A549 treated with DMSO at 1 μM for 4 hours (cell line): Measurements from ENCODE around the gene C3orf62. TPM values are rescaled to one million over a fixed set of nuclear protein-coding genes. Genes with fewer than 3 reads are reported as not detected.

ENCODE experiments used
- total RNA-seq: library from RNA; stranded (reverse); fragments of 200-300 nt; extraction: Qiagen RNA extraction; gene quantifications from 5 replicates; pipeline ENCODE4 v1.2.3, GENCODE V29; 2022; ENCODE audit warnings: low read depth

The C3orf62 gene
- total RNA-seq = 1.8 to 2.5 TPM (median 2.0 TPM) in 5 replicates

GRCh38 chr3:49276475-49277382 lies at the start of gene C3orf62:
C3orf62 (minus strand) TSS chr3:49277232; CDS start chr3:49276872, 360 bp downstream.

Other genes with a start within 250 kb of the C3orf62 start
- gene IMPDH2, start 247.8 kb downstream of the C3orf62 start, total RNA-seq = 162 to 177 TPM (median 166 TPM) in 5 replicates
- 38.9 to 46.3 TPM (median 41.4 TPM) in 5 replicates for gene QRICH1, start 183.2 kb downstream of the C3orf62 start, total RNA-seq
- gene QARS1, start 172.5 kb downstream of the C3orf62 start, total RNA-seq = 136 to 172 TPM (median 143 TPM) in 5 replicates
- 18.4 to 28.3 TPM (median 24.9 TPM) in 5 replicates for gene USP19, start 156.4 kb downstream of the C3orf62 start, total RNA-seq
- gene LAMB2, start 144.2 kb downstream of the C3orf62 start, total RNA-seq = 87.0 to 93.1 TPM (median 91.1 TPM) in 5 replicates
- 11.4 to 15.6 TPM (median 12.4 TPM) in 5 replicates for gene CCDC71, start 110.9 kb downstream of the C3orf62 start, total RNA-seq
- gene KLHDC8B, start 105.6 kb downstream of the C3orf62 start, total RNA-seq = 4.0 to 5.3 TPM (median 5.0 TPM) in 5 replicates
- 11.1 to 15.8 TPM (median 13.1 TPM) in 5 replicates for gene USP4, start 62.8 kb upstream of the C3orf62 start, total RNA-seq
- 250 to 299 TPM (median 274 TPM) in 5 replicates for gene GPX1, start 81.1 kb upstream of the C3orf62 start, total RNA-seq
- 463 to 497 TPM (median 486 TPM) in 5 replicates for gene RHOA, start 134.7 kb upstream of the C3orf62 start, total RNA-seq
- gene TCTA, start 135.2 kb upstream of the C3orf62 start, total RNA-seq = 23.0 to 25.1 TPM (median 24.1 TPM) in 5 replicates
- gene AMT, start 145.2 kb upstream of the C3orf62 start, total RNA-seq = 0.24 to 0.62 TPM (median 0.26 TPM) in 5 replicates
- gene NICN1, start 152.1 kb upstream of the C3orf62 start, total RNA-seq = 5.7 to 7.5 TPM (median 6.3 TPM) in 5 replicates
- 49.8 to 62.9 TPM (median 60.1 TPM) in 5 replicates for gene DAG1, start 193.0 kb upstream of the C3orf62 start, total RNA-seq